ENCODE results near the gene CGB1. TPM values are rescaled to one million over a fixed set of nuclear protein-coding genes. Genes with fewer than 3 reads are reported as not detected.

CGB1 gene
- total and polyA plus RNA-seq, 2 of the 8 experiments (the other 6 are each of a cell fraction or from before 2014, with no cell fraction given): not detected

DNA sequence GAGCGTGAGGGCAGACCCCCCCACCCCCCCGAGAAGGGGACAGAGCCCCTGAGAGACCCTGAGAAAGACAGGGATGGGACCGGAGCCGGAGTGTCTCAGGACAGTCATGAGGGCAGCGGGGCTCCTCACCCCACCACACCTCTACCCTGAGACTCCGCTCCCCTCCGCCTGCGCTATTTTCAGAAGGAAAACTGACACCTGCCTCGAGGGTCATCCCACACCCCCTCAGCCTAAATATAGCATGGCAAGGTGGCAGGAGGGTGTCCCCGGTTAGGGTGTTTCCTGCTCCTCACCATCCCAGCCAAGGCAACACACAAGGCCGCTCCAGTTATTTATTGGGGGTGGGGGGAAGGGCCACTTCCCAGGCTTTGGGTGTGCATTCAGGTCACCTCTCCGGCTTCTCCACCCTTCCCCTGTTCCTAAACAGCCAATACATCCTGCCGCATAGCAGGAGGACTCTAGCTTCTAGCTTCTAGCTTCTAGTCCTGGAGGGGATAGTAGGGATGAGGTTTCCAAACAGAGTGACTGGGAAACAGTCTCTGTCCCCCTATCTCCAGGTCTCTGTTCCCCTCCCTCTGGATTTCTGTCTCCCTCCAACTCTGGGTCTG lies 29.3 kb upstream of the CGB1 start:
- no peak overlapping the region; the same call in 1 of the 2 replicates for H3K18ac ChIP-seq (ENCODE audit: extremely low read depth, low read length)
- H3K79me2 ChIP-seq (ENCODE audit: control insufficient read depth in 1 of 2, insufficient read depth in 2 of 2, low read length in 2 of 2): no peaks in the 10 kb centered on the region
- CTCF ChIA-PET (ENCODE audit: partially characterized antibody): interaction anchor here (1.0 to 1.8 kb wide), 6 partner anchors 9 to 80 kb away, joined by 3 to 7 read pairs (median 4); partner anchors contain the start of genes GYS1 and RUVBL2
- H3K4me1 ChIP-seq (replicated peaks in 1 of 4; ENCODE audit: control insufficient read depth in 3 of 4, insufficient read depth in 4 of 4, low read length in 3 of 4): peaks cover 0 to 22% (median 17%) of the 10 kb centered on the region in 4 experiments; a peak in 6 of 7 replicates
- no peak for TF ChIP-seq TCF12 (IDR thresholded peaks at IDR 0.05; ENCODE audit: low read depth, low read length)
- TF ChIP-seq YY1 (IDR thresholded peaks at IDR 0.05; ENCODE audit: low read depth, low read length): no peak
- no peak for TF ChIP-seq SP4 (IDR thresholded peaks at IDR 0.05; ENCODE audit: low read length)
- no peak for TF ChIP-seq POU5F1 (IDR thresholded peaks at IDR 0.05; ENCODE audit: low read depth, low read length)
- no peak for TF ChIP-seq SIX5 (IDR thresholded peaks at IDR 0.05; ENCODE audit: low read depth, low read length)
- no peak for TF ChIP-seq SIRT6 (IDR thresholded peaks at IDR 0.05; ENCODE audit: low read length)
- no peak for TF ChIP-seq POLR2AphosphoS5 (IDR thresholded peaks at IDR 0.05; ENCODE audit: low read depth, low read length)
- TF ChIP-seq MAFK (IDR thresholded peaks at IDR 0.05; ENCODE audit: low read depth, low read length): no peak
- TF ChIP-seq PHF8 (conservative IDR thresholded peaks at IDR 0.05; ENCODE audit: low read depth, low read length): no peak
- TF ChIP-seq GABPA (IDR thresholded peaks at IDR 0.05; ENCODE audit: borderline replicate concordance, insufficient read depth, low read length): no peak
- TF ChIP-seq TBP (IDR thresholded peaks at IDR 0.05; ENCODE audit: low read depth, low read length): no peak
- no peak for TF ChIP-seq FOSL1 (IDR thresholded peaks at IDR 0.05; ENCODE audit: insufficient read depth, low read depth, low read length)
- no peak for TF ChIP-seq RFX5 (IDR thresholded peaks at IDR 0.05; ENCODE audit: borderline replicate concordance, low read depth, low read length)
- no peak for TF ChIP-seq BCL11A (IDR thresholded peaks at IDR 0.05; ENCODE audit: low read depth in 2 of 2, low read length in 2 of 2)
- H3K23ac ChIP-seq (ENCODE audit: insufficient read length): no peak overlapping the region
- no peak overlapping the region for H2BK15ac ChIP-seq (ENCODE audit: low read length)
- no peak overlapping the region for H3K56ac ChIP-seq (replicated peaks; ENCODE audit: insufficient read length, low read depth, low read length)
- H2BK120ac ChIP-seq (replicated peaks; ENCODE audit: low read depth, low read length): no peak overlapping the region
- H2BK12ac ChIP-seq (ENCODE audit: low read depth, low read length): 0 out of 2 replicates have a peak overlapping the region, but pooled peaks have one; percentile 50
- H3K9me3 ChIP-seq (ENCODE audit: insufficient read depth in 2 of 2, low read depth in 1 of 2, low read length in 1 of 2): no peaks in the 10 kb centered on the region; a peak in 1 of 4 replicates
- WGBS, 2 experiments (ENCODE audit: extremely low coverage in 1 of 2, insufficient coverage in 1 of 2, insufficient read length in 1 of 2, insufficient replicate concordance in 2 of 2, low coverage in 1 of 2, low lambda C conversion rate in 2 of 2, missing lambda C conversion rate in 1 of 2): 57% methylated on average over 12 of the region's 13 CpGs; no CpG with 5 or more reads in 1 of the 2 experiments
- H3K36me3 ChIP-seq (ENCODE audit: control insufficient read depth in 2 of 4, insufficient read depth in 4 of 4, low read length in 3 of 4): no peaks in the 10 kb centered on the region
- peaks cover 8 to 54% (median 46%) of the 10 kb centered on the region in 4 experiments for H3K27me3 ChIP-seq (replicated peaks in 1 of 4; ENCODE audit: control insufficient read depth in 3 of 4, extremely low read depth in 1 of 4, insufficient read depth in 3 of 4, low read length in 3 of 4)
- no peak overlapping the region for H3K27ac ChIP-seq (ENCODE audit: low read depth, low read length)
- H3K4me2 ChIP-seq (ENCODE audit: insufficient read depth in 1 of 2, low read depth in 2 of 2, low read length in 2 of 2): peak overlapping the region; percentile 88 to 90
- no peak overlapping the region for H3K9ac ChIP-seq (replicated peaks in 1 of 4; ENCODE audit: extremely low read depth in 1 of 4, low read depth in 3 of 4, low read length in 3 of 4)
- H3K23me2 ChIP-seq (ENCODE audit: low read depth, low read length): peaks cover 8% of the 10 kb centered on the region
- DNase-seq (ENCODE audit: low read depth in 1 of 2, low spot score in 2 of 2): no peak
- H2AK5ac ChIP-seq (ENCODE audit: low read depth, low read length): no peak overlapping the region
- no peak overlapping the region for H3K14ac ChIP-seq (ENCODE audit: insufficient read length)
- peak overlapping the region; percentile 13 for H4K5ac ChIP-seq (ENCODE audit: insufficient read length, low read depth, low read length)
- H4K91ac ChIP-seq (replicated peaks; ENCODE audit: insufficient read length, low read length): peak overlapping the region; percentile 25
- FAIRE-seq: no peak
- H4K20me1 ChIP-seq (replicated peaks in 1 of 2; ENCODE audit: control insufficient read depth in 1 of 2, insufficient read depth in 2 of 2, low read length in 2 of 2): no peaks in the 10 kb centered on the region
- no peak overlapping the region for H2AFZ ChIP-seq (ENCODE audit: low read length)
- peak overlapping the region; percentile 35; the same call in 1 of the 2 replicates for H2BK5ac ChIP-seq (ENCODE audit: low read depth, low read length)
- H3K4me3 ChIP-seq (ENCODE audit: extremely low read depth in 1 of 4, insufficient read depth in 2 of 4, low read depth in 3 of 4, low read length in 4 of 4): peak overlapping the region in 2 of 4 experiments; percentile 28 to 45; a peak in 4 of 8 replicates
- no peak overlapping the region for H2BK20ac ChIP-seq (ENCODE audit: low read length)
- peak overlapping the region; percentile 32 for H3K4ac ChIP-seq (replicated peaks; ENCODE audit: insufficient read length, low read depth, low read length)
- no peak overlapping the region for H4K8ac ChIP-seq (ENCODE audit: extremely low read depth, insufficient read depth, low read length)
- no peaks in the 10 kb centered on the region for H3K79me1 ChIP-seq (ENCODE audit: low read depth, low read length)
- POLR2A ChIA-PET (ENCODE audit: partially characterized antibody): interaction anchor here (1.0 to 1.5 kb wide), 2 partner anchors 12 to 52 kb away, joined by 3 read pairs; no protein-coding TSS in a partner anchor

All from H1 (cell line).